Fibroblast of lung (primary cell): Measurements from ENCODE around the gene TMEM163. TPM values are rescaled to one million over a fixed set of nuclear protein-coding genes. Genes with fewer than 3 reads are reported as not detected.

Experiments used
- DNase-seq, 2 donors: peaks; one replicate each; pipeline versions ENCODE4 v3.0.0 to v3.0.0-alpha.2; 2010; ENCODE audit warnings: low read depth in 2 of 2
- H2AFZ ChIP-seq: 2 replicates; pipeline ENCODE4 v1.5.1; 2012; ENCODE audit warnings: low read length, control low read depth, inconsistent platforms
- H3K27ac ChIP-seq: 2 replicates; pipeline ENCODE4 v1.5.1; 2011; ENCODE audit warnings: low read length, control low read depth; ENCODE audit not compliant: insufficient read depth
- H3K27me3 ChIP-seq: 2 replicates; pipeline ENCODE4 v1.5.1; 2011; ENCODE audit warnings: mild to moderate bottlenecking, low read length; ENCODE audit not compliant: control insufficient read depth, insufficient read depth
- H3K36me3 ChIP-seq: 2 replicates; pipeline ENCODE4 v1.5.1; 2011; ENCODE audit warnings: low read length; ENCODE audit not compliant: control insufficient read depth, insufficient read depth
- H3K4me1 ChIP-seq: 2 replicates; pipeline ENCODE4 v1.5.1; 2011; ENCODE audit warnings: low read length; ENCODE audit not compliant: control insufficient read depth, insufficient read depth; ENCODE audit errors: extremely low read depth
- H3K4me2 ChIP-seq: 2 replicates; pipeline ENCODE4 v1.5.1; 2011; ENCODE audit warnings: low read length, control low read depth; ENCODE audit not compliant: insufficient read depth; ENCODE audit errors: extremely low read depth
- H3K4me3 ChIP-seq, 4 experiments: fragments of 200-600 bp in 1 of 4; sonication (generic) in 1 of 4; replicated peaks in 1 of 4; 2 replicates each; pipeline ENCODE4 v1.5.1; 2011 to 2016; ENCODE audit warnings: low read length in 4 of 4, low read depth in 3 of 4, mild to moderate bottlenecking in 3 of 4, control low read depth in 2 of 4, inconsistent platforms in 1 of 4, mixed read lengths in 1 of 4; ENCODE audit not compliant: insufficient read depth in 1 of 4; ENCODE audit errors: control extremely low read depth in 1 of 4
- H3K79me2 ChIP-seq: 2 replicates; pipeline ENCODE4 v1.5.1; 2012; ENCODE audit warnings: mild to moderate bottlenecking, low read length, inconsistent platforms; ENCODE audit not compliant: control insufficient read depth, insufficient read depth
- H3K9ac ChIP-seq: 2 replicates; pipeline ENCODE4 v1.5.1; 2011; ENCODE audit warnings: mild to moderate bottlenecking, low read length, control low read depth; ENCODE audit not compliant: insufficient read depth
- H3K9me3 ChIP-seq: 2 replicates; pipeline ENCODE4 v1.5.1; 2012; ENCODE audit warnings: low read depth, low read length; ENCODE audit not compliant: control insufficient read depth, insufficient read depth
- H4K20me1 ChIP-seq: 2 replicates; pipeline ENCODE4 v1.5.1; 2011; ENCODE audit warnings: low read length; ENCODE audit not compliant: control insufficient read depth, insufficient read depth; ENCODE audit errors: extremely low read depth
- EZH2 ChIP-seq: IDR thresholded peaks from 2 replicates; pipeline ENCODE4 v1.5.1; 2012; ENCODE audit warnings: low read length, control low read depth, mild to moderate bottlenecking; ENCODE audit errors: missing control alignments
- polyA plus RNA-seq, 2 donors: library from polyadenylated mRNA; depleted of rRNA in 1 of 2; stranded (reverse) in 1 of 2; unstranded in 1 of 2; fragments of >200 nt; gene quantifications; 2 replicates each; pipeline ENCODE4 v1.2.1, GENCODE V29; 2011 to 2012; ENCODE audit warnings: missing spikeins in 1 of 2
- total RNA-seq: library from RNA; depleted of rRNA; stranded (reverse); fragments of >200 nt; gene quantifications from 2 replicates; pipeline ENCODE4 v1.2.1, GENCODE V29; 2014
- TF ChIP-seq, protein P1 (sequence below), 2 donors: IDR thresholded peaks in 1 of 2; conservative IDR thresholded peaks in 1 of 2; 1 replicate in 1 of 2; 2 replicates in 1 of 2; pipeline ENCODE4 v1.5.1; 2011 to 2012; ENCODE audit warnings: low read length in 2 of 2, control low read depth in 1 of 2, inconsistent platforms in 1 of 2, low read depth in 1 of 2, mild to moderate bottlenecking in 1 of 2

Gene TMEM163
- total and polyA plus RNA-seq, 2 donors (not counting 1 experiment from before 2014, with no cell fraction given): under 0.01 to 0.03 TPM

DNA sequence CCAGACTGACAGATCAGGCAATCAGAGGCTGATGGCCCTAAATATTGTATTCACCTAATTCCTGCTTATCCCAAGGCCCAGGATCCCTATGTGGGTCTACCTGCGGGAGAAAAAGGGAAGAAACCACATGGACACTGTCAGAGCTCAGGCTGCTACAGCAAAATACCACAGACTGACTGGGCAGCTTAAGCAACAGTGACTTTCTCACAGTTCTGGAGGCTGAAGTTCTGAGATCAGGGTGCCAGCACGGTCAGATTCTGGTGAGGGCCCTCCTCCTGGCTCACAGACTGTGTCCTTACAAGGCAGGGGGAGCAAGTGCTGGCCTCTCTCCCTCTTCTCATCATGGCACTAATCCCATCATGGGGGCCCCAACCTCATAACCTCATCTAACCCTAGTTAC, 181.7 kb downstream of the TMEM163 start:
- no peaks in the 10 kb centered on the region for H3K79me2 ChIP-seq

DNA sequence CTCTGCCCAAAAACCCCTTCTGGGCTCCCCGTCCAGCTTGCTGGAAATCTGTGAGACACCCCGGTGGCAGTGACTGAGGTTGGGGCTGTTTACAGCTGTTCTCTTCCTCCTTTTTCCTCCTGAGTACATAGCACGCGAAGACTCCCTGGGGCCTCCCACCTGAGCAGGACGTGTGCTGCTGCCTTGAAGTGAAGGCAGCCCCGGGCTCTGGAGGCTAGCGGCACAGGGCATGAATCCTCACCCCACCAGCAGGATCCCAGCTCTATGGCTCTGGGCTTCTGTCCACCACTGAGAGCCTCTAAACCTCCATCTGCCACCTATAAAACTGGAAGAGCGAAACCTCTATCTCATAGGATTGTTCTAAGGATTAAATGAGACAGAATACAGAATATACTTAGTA, 182.5 kb downstream of the TMEM163 start:
- no peak overlapping the region for H3K27ac ChIP-seq
- H3K4me2 ChIP-seq: no peak overlapping the region
- H4K20me1 ChIP-seq: no peaks in the 10 kb centered on the region
- no peaks in the 10 kb centered on the region for H3K79me2 ChIP-seq
- H3K9me3 ChIP-seq: no peaks in the 10 kb centered on the region
- no peak for DNase-seq
- H3K27me3 ChIP-seq: no peaks in the 10 kb centered on the region
- no peaks in the 10 kb centered on the region for H3K4me1 ChIP-seq
- H3K36me3 ChIP-seq: no peaks in the 10 kb centered on the region
- no peak for TF ChIP-seq EZH2
- TF ChIP-seq, protein P1, sequence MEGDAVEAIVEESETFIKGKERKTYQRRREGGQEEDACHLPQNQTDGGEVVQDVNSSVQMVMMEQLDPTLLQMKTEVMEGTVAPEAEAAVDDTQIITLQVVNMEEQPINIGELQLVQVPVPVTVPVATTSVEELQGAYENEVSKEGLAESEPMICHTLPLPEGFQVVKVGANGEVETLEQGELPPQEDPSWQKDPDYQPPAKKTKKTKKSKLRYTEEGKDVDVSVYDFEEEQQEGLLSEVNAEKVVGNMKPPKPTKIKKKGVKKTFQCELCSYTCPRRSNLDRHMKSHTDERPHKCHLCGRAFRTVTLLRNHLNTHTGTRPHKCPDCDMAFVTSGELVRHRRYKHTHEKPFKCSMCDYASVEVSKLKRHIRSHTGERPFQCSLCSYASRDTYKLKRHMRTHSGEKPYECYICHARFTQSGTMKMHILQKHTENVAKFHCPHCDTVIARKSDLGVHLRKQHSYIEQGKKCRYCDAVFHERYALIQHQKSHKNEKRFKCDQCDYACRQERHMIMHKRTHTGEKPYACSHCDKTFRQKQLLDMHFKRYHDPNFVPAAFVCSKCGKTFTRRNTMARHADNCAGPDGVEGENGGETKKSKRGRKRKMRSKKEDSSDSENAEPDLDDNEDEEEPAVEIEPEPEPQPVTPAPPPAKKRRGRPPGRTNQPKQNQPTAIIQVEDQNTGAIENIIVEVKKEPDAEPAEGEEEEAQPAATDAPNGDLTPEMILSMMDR (conservative IDR thresholded peaks at IDR 0.05 in 1 of 2, IDR thresholded peaks at IDR 0.05 in 1 of 2; ENCODE audit: low read depth in 1 of 2, low read length in 2 of 2): no peak
- no peak overlapping the region for H3K9ac ChIP-seq
- no peak overlapping the region for H2AFZ ChIP-seq
- H3K4me3 ChIP-seq: no peak overlapping the region

More for the DNA sequence above, 181.7 kb downstream of the TMEM163 start:
- Histone ChIP-seq H3K36me3 (no peaks in the 10 kb centered on the region), H4K20me1 (no peaks in the 10 kb centered on the region), H3K27me3 (no peaks in the 10 kb centered on the region), H3K9me3 (no peaks in the 10 kb centered on the region), H3K27ac (no peak overlapping the region), H3K4me1 (no peaks in the 10 kb centered on the region), H2AFZ (no peak overlapping the region), H3K4me2 (no peak overlapping the region), H3K4me3 (no peak overlapping the region), H3K9ac (no peak overlapping the region)
- TF ChIP-seq EZH2: no peak
- TF ChIP-seq, protein P1 (conservative IDR thresholded peaks at IDR 0.05 in 1 of 2, IDR thresholded peaks at IDR 0.05 in 1 of 2; ENCODE audit: low read depth in 1 of 2, low read length in 2 of 2): no peak
- DNase-seq: no peak

DNA sequence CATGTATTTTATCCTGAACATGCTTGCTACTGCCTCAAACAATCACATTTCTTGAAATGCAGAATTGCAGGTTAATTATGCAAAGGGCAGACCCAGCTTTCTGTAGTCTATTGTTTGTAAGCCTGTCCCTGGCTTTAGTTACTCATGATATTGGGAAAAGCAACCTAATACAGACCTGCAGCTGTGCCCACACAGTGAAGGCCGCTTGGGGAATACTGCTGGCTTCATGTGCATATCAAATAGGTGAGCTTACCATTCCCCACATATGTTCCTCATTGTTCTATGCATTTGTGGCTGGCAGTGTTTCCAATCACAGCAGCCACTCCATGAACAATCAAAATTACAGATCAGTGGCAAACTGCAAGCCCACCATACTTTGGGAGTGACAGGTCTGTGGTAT, 186.3 kb downstream of the TMEM163 start:
- Histone ChIP-seq H3K27ac (no peak overlapping the region), H3K4me1 (no peaks in the 10 kb centered on the region), H3K4me2 (no peak overlapping the region), H3K9ac (no peak overlapping the region), H4K20me1 (no peaks in the 10 kb centered on the region), H3K79me2 (no peaks in the 10 kb centered on the region), H3K36me3 (no peaks in the 10 kb centered on the region), H2AFZ (no peak overlapping the region), H3K4me3 (no peak overlapping the region), H3K27me3 (no peaks in the 10 kb centered on the region), H3K9me3 (no peaks in the 10 kb centered on the region)
- DNase-seq: no peak
- no peak for TF ChIP-seq EZH2
- TF ChIP-seq, protein P1 (conservative IDR thresholded peaks at IDR 0.05 in 1 of 2, IDR thresholded peaks at IDR 0.05 in 1 of 2; ENCODE audit: low read depth in 1 of 2, low read length in 2 of 2): no peak
